ENCODE results near the gene ZBTB46. TPM values are rescaled to one million over a fixed set of nuclear protein-coding genes. Genes with fewer than 3 reads are reported as not detected.
"Not testable (repeated sequence)": the region's sequence is repeated elsewhere in the genome, so short reads cannot be mapped to it uniquely, and the experiment has no call there.

ZBTB46 gene
- 1 to 10 TPM in 1 of 2 donors, under 1 TPM in 1; 0.25 to 1.2 TPM for total RNA-seq

- Mint-ChIP-seq H3K4me1 (ENCODE audit: low read depth in 2 of 2) (peaks cover 7 to 10% of the 10 kb centered on the region in 2 donors), H3K27me3 (peaks cover 15 to 20% of the 10 kb centered on the region in 2 donors), H3K4me3 (peak within 1 kb of the TSS; percentile 93), H3K9me3 (no peaks in the 10 kb centered on the region), H3K27ac (peak within 1 kb of the TSS; percentile 12 to 68), H3K36me3 (peaks cover 6% of the 10 kb centered on the region)
- peak; percentile 76 for DNase-seq (ENCODE audit: low spot score)
- ATAC-seq, result peak; percentile 86 to 91
Observed at GRCh38 chr20:63830841-63831588, at the start of gene ZBTB46. Gene ZBTB46, minus strand, starts transcription at chr20:63831264. Its CDS starts 40,507 bp downstream, at chr20:63790757.

- peaks cover 8% of the 10 kb centered on the region for H3K36me3 Mint-ChIP-seq
- no peak for DNase-seq (ENCODE audit: low spot score)
- peaks cover 0 to 7% of the 10 kb centered on the region in 2 donors for H3K4me1 Mint-ChIP-seq (ENCODE audit: low read depth in 2 of 2)
- H3K4me3 Mint-ChIP-seq, result no peak overlapping the region
- H3K9me3 Mint-ChIP-seq, result no peaks in the 10 kb centered on the region
- ATAC-seq, result no peak
- H3K27ac Mint-ChIP-seq, result no peak overlapping the region
- no peaks in the 10 kb centered on the region for H3K27me3 Mint-ChIP-seq
Observed at GRCh38 chr20:63878899-63879663, 48.0 kb upstream of the ZBTB46 start.

- H3K4me3 Mint-ChIP-seq, result no peak overlapping the region
- no peaks in the 10 kb centered on the region for H3K9me3 Mint-ChIP-seq
- peaks cover 8% of the 10 kb centered on the region for H3K36me3 Mint-ChIP-seq
- no peaks in the 10 kb centered on the region for H3K27me3 Mint-ChIP-seq
- ATAC-seq, result no peak
- no peak for DNase-seq (ENCODE audit: low spot score)
- H3K4me1 Mint-ChIP-seq (ENCODE audit: low read depth in 2 of 2), result peaks cover 7 to 8% of the 10 kb centered on the region in 2 donors
- no peak overlapping the region for H3K27ac Mint-ChIP-seq
Observed at GRCh38 chr20:63877755-63878470, 46.8 kb upstream of the ZBTB46 start.

GRCh38 chr20:63876489-63877036 is 45.5 kb upstream of the ZBTB46 start:
- DNase-seq (ENCODE audit: low spot score) (no peak), ATAC-seq (no peak)
- no peak overlapping the region for H3K4me3 Mint-ChIP-seq
- H3K27me3 Mint-ChIP-seq, result no peaks in the 10 kb centered on the region
- H3K36me3 Mint-ChIP-seq, result peaks cover 8% of the 10 kb centered on the region
- no peaks in the 10 kb centered on the region for H3K9me3 Mint-ChIP-seq
- H3K27ac Mint-ChIP-seq, result no peak overlapping the region
- peaks cover 5 to 7% of the 10 kb centered on the region in 2 donors for H3K4me1 Mint-ChIP-seq (ENCODE audit: low read depth in 2 of 2)

- H3K4me3 Mint-ChIP-seq; H3K9me3 Mint-ChIP-seq; H3K36me3 Mint-ChIP-seq; H3K4me1 Mint-ChIP-seq (ENCODE audit: low read depth in 2 of 2); H3K27me3 Mint-ChIP-seq; H3K27ac Mint-ChIP-seq; ATAC-seq; DNase-seq (ENCODE audit: low spot score): not testable (repeated sequence)
Observed at GRCh38 chr20:63874241-63874640, 43.2 kb upstream of the ZBTB46 start.

GRCh38 chr20:63873477-63873971 is 42.5 kb upstream of the ZBTB46 start:
- peak overlapping the region; percentile 73 to 75 for H3K27ac Mint-ChIP-seq
- peaks cover 5 to 7% of the 10 kb centered on the region in 2 donors for H3K4me1 Mint-ChIP-seq (ENCODE audit: low read depth in 2 of 2)
- peak overlapping the region; percentile 40 for H3K4me3 Mint-ChIP-seq
- H3K36me3 Mint-ChIP-seq, result peaks cover 8% of the 10 kb centered on the region
- DNase-seq (ENCODE audit: low spot score) (no peak), ATAC-seq (peak; percentile 84 to 91)
- no peaks in the 10 kb centered on the region for H3K9me3 Mint-ChIP-seq
- H3K27me3 Mint-ChIP-seq, result no peaks in the 10 kb centered on the region

- no peaks in the 10 kb centered on the region for H3K9me3 Mint-ChIP-seq
- DNase-seq (ENCODE audit: low spot score) (no peak), ATAC-seq (no peak)
- H3K27ac Mint-ChIP-seq, result no peak overlapping the region
- H3K36me3 Mint-ChIP-seq, result no peaks in the 10 kb centered on the region
- H3K4me1 Mint-ChIP-seq (ENCODE audit: low read depth in 2 of 2), result peaks cover 14 to 21% of the 10 kb centered on the region in 2 donors
- no peak overlapping the region for H3K4me3 Mint-ChIP-seq
- H3K27me3 Mint-ChIP-seq, result no peaks in the 10 kb centered on the region
Observed at GRCh38 chr20:63868264-63868663, 37.2 kb upstream of the ZBTB46 start.

GRCh38 chr20:63867042-63867441 is 36.0 kb upstream of the ZBTB46 start:
- not testable (repeated sequence) for H3K27ac Mint-ChIP-seq; ATAC-seq; H3K36me3 Mint-ChIP-seq; DNase-seq (ENCODE audit: low spot score); H3K9me3 Mint-ChIP-seq; H3K27me3 Mint-ChIP-seq
- H3K4me3 Mint-ChIP-seq, result peak overlapping the region; percentile 94
- H3K4me1 Mint-ChIP-seq (ENCODE audit: low read depth in 2 of 2), result peaks cover 17 to 22% of the 10 kb centered on the region in 2 donors

GRCh38 chr20:63864978-63865640 is 34.0 kb upstream of the ZBTB46 start, which contains the start of gene TPD52L2:
Gene TPD52L2, plus strand, starts transcription at chr20:63865270. Its CDS starts 96 bp downstream, at chr20:63865366.
- DNase-seq (ENCODE audit: low spot score) (peak; percentile 99), ATAC-seq (peak; percentile 90 to 94)
- H3K36me3 Mint-ChIP-seq, result no peaks in the 10 kb centered on the region
- H3K4me3 Mint-ChIP-seq, result peak within 1 kb of the TSS; percentile 94
- peaks cover 17 to 22% of the 10 kb centered on the region in 2 donors for H3K4me1 Mint-ChIP-seq (ENCODE audit: low read depth in 2 of 2)
- H3K27ac Mint-ChIP-seq, result peak within 1 kb of the TSS; percentile 92 to 94
- H3K27me3 Mint-ChIP-seq, result no peaks in the 10 kb centered on the region
- H3K9me3 Mint-ChIP-seq, result no peaks in the 10 kb centered on the region

GRCh38 chr20:63864545-63864977 is 33.5 kb upstream of the ZBTB46 start:
- Mint-ChIP-seq H3K27me3 (no peaks in the 10 kb centered on the region), H3K4me3 (peak overlapping the region; percentile 94), H3K9me3 (no peaks in the 10 kb centered on the region), H3K36me3 (no peaks in the 10 kb centered on the region), H3K4me1 (ENCODE audit: low read depth in 2 of 2) (peaks cover 17 to 22% of the 10 kb centered on the region in 2 donors), H3K27ac (peak overlapping the region; percentile 92 to 94)
- DNase-seq (ENCODE audit: low spot score) (no peak), ATAC-seq (no peak)

GRCh38 chr20:63863798-63864544 is 32.9 kb upstream of the ZBTB46 start:
- Mint-ChIP-seq H3K4me3 (peak overlapping the region; percentile 94), H3K27ac (peak overlapping the region; percentile 92 to 94), H3K4me1 (ENCODE audit: low read depth in 2 of 2) (peaks cover 19 to 22% of the 10 kb centered on the region in 2 donors), H3K27me3 (no peaks in the 10 kb centered on the region), H3K9me3 (no peaks in the 10 kb centered on the region), H3K36me3 (no peaks in the 10 kb centered on the region)
- DNase-seq (ENCODE audit: low spot score) (peak; percentile 90), ATAC-seq (peak; percentile 86 to 87)
